GM23248 (cell line): ENCODE data around the gene HEATR5A. TPM values are rescaled to one million over a fixed set of nuclear protein-coding genes. Genes with fewer than 3 reads are reported as not detected.

ENCODE experiments used
- DNase-seq: peaks from one replicate; pipeline ENCODE4 v3.0.0-alpha.2; 2015
- H2AFZ ChIP-seq: fragments of 200-600 bp; sonication (generic); 2 replicates; pipeline ENCODE4 v1.6.1; 2016; ENCODE audit warnings: antibody characterized with exemption
- H3F3A ChIP-seq: fragments of 200-600 bp; sonication (generic); 2 replicates; pipeline ENCODE4 v1.6.1; 2016; ENCODE audit warnings: mild to moderate bottlenecking, antibody characterized with exemption, mixed run types; ENCODE audit not compliant: insufficient read depth
- H3K27ac ChIP-seq: fragments of 200-600 bp; sonication (generic); 2 replicates; pipeline ENCODE4 v1.5.1; 2016; ENCODE audit warnings: mild to moderate bottlenecking
- H3K27me3 ChIP-seq: fragments of 200-600 bp; sonication (generic); replicated peaks from 2 replicates; pipeline ENCODE4 v1.6.1; 2016; ENCODE audit warnings: mild to moderate bottlenecking; ENCODE audit not compliant: insufficient read depth
- H3K36me3 ChIP-seq: fragments of 200-600 bp; sonication (generic); 2 replicates; pipeline ENCODE4 v1.6.1; 2016; ENCODE audit warnings: low read depth, mild to moderate bottlenecking
- H3K4me1 ChIP-seq: fragments of 200-600 bp; sonication (generic); 2 replicates; pipeline ENCODE4 v1.6.1; 2016; ENCODE audit warnings: mild to moderate bottlenecking; ENCODE audit not compliant: insufficient read depth
- H3K4me2 ChIP-seq: fragments of 200-600 bp; sonication (generic); one replicate; pipeline ENCODE4 v1.6.1; 2016; ENCODE audit warnings: mild to moderate bottlenecking; ENCODE audit not compliant: unreplicated experiment
- H3K4me3 ChIP-seq: fragments of 200-600 bp; sonication (generic); 2 replicates; pipeline ENCODE4 v1.5.1; 2016; ENCODE audit warnings: mild to moderate bottlenecking
- H3K79me2 ChIP-seq: fragments of 200-600 bp; sonication (generic); 2 replicates; pipeline ENCODE4 v1.6.1; 2016; ENCODE audit warnings: mild to moderate bottlenecking; ENCODE audit not compliant: insufficient read depth
- H3K9ac ChIP-seq: fragments of 200-600 bp; sonication (generic); 2 replicates; pipeline ENCODE4 v1.6.1; 2016; ENCODE audit warnings: mild to moderate bottlenecking
- H3K9me2 ChIP-seq: fragments of 200-600 bp; sonication (generic); 2 replicates; pipeline ENCODE4 v1.6.1; 2016; ENCODE audit warnings: mixed run types, mild to moderate bottlenecking, moderate library complexity; ENCODE audit not compliant: insufficient read depth
- H3K9me3 ChIP-seq: fragments of 200-600 bp; sonication (generic); one replicate; pipeline ENCODE4 v1.6.1; 2017; ENCODE audit warnings: low read depth
- H4K20me1 ChIP-seq: fragments of 200-600 bp; sonication (generic); 2 replicates; pipeline ENCODE4 v1.6.0; 2016; ENCODE audit not compliant: insufficient read depth
- EZH2 ChIP-seq: fragments of 200-600 bp; sonication (generic); IDR thresholded peaks from 2 replicates; pipeline ENCODE4 v1.6.1; 2018; ENCODE audit warnings: antibody characterized with exemption, mild to moderate bottlenecking; ENCODE audit not compliant: insufficient read depth, poor library complexity, severe bottlenecking
- EZH2phosphoT487 ChIP-seq: fragments of 200-600 bp; sonication (generic); IDR thresholded peaks from 2 replicates; pipeline ENCODE4 v1.6.1; 2018; ENCODE audit warnings: antibody characterized with exemption, moderate library complexity, mild to moderate bottlenecking, low read depth; ENCODE audit not compliant: insufficient read depth
- WGBS, 2 experiments: methylation state at CpG; one replicate each; pipeline ENCODE4 v1.1.6; 2015 to 2017; ENCODE audit warnings: low lambda C conversion rate in 2 of 2, low coverage in 1 of 2; ENCODE audit errors: missing lambda C conversion rate in 2 of 2; 5-methylcytosine and 5-hydroxymethylcytosine counted together
- in situ Hi-C: fragments of 300-500 bp; cut with MboI; formaldehyde crosslinking; loops from 2 replicates; pipeline ENCODE4 v1.15.0; 2020
- polyA plus RNA-seq: library from polyadenylated mRNA; unstranded; fragments of >200 nt; fragmentation: Nextera tagmentation; extraction: Ambion mirVana; gene quantifications from 2 replicates; pipeline ENCODE4 v1.2.1, GENCODE V29; 2016
- total RNA-seq: library from RNA; depleted of rRNA; stranded (reverse); fragments of >200 nt; shearing (Covaris generic); gene quantifications from 2 replicates; pipeline ENCODE4 v1.2.3, GENCODE V29; 2014

Gene HEATR5A
- total and polyA plus RNA-seq, 2 experiments from 2014 or later = 49.1 to 70.3 TPM

GRCh38 chr14:31461545-31461944 is 41.2 kb upstream of the HEATR5A start:
- no peak for DNase-seq
- Histone ChIP-seq H3K4me3 (no peak overlapping the region), H3K27ac (no peak overlapping the region), H3F3A (peaks cover 3% of the 10 kb centered on the region; the same call in 1 of the 2 replicates), H2AFZ (no peak overlapping the region), H3K4me2 (no peak overlapping the region), H3K4me1 (peaks cover 10% of the 10 kb centered on the region; the same call in 1 of the 2 replicates), H3K9me2 (no peaks in the 10 kb centered on the region), H3K36me3 (no peaks in the 10 kb centered on the region), H3K9ac (no peak overlapping the region), H4K20me1 (no peaks in the 10 kb centered on the region), H3K79me2 (peaks cover 4% of the 10 kb centered on the region; the same call in 1 of the 2 replicates), H3K9me3 (no peaks in the 10 kb centered on the region), H3K27me3 (no peaks in the 10 kb centered on the region)
- TF ChIP-seq EZH2 = no peak
- 83 to 90% methylated on average over 3 of the region's 3 CpGs for WGBS, 2 experiments
- in situ Hi-C loops = no loop called here

GRCh38 chr14:31457665-31458659 is 37.6 kb upstream of the HEATR5A start:
- peak overlapping the region; percentile 93 for H3K9ac ChIP-seq
- H3K79me2 ChIP-seq = peaks cover 37% of the 10 kb centered on the region
- no peak for DNase-seq
- WGBS, 2 experiments = 50 to 51% methylated on average over 11 of the region's 11 CpGs
- in situ Hi-C loops = no loop called here
- no peaks in the 10 kb centered on the region for H3K36me3 ChIP-seq
- no peaks in the 10 kb centered on the region for H3K9me2 ChIP-seq
- no peaks in the 10 kb centered on the region for H3K27me3 ChIP-seq
- TF ChIP-seq EZH2 (no peak), EZH2phosphoT487 (no peak)
- H3K4me2 ChIP-seq = peak overlapping the region; percentile 99
- H3F3A ChIP-seq = no peaks in the 10 kb centered on the region
- no peak overlapping the region for H3K27ac ChIP-seq
- peak overlapping the region; percentile 86 for H3K4me3 ChIP-seq
- peak overlapping the region; percentile 97 for H2AFZ ChIP-seq
- H3K4me1 ChIP-seq = peaks cover 13% of the 10 kb centered on the region; the same call in 1 of the 2 replicates
- H3K9me3 ChIP-seq = no peaks in the 10 kb centered on the region
- no peaks in the 10 kb centered on the region for H4K20me1 ChIP-seq

- Histone ChIP-seq H2AFZ (peak within 1 kb of the TSS; percentile 97), H3K27me3 (no peaks in the 10 kb centered on the region), H3K4me2 (peak within 1 kb of the TSS; percentile 99), H3K79me2 (peaks cover 37% of the 10 kb centered on the region), H3K9me3 (no peaks in the 10 kb centered on the region), H3K27ac (peak within 1 kb of the TSS; percentile 82), H3F3A (no peaks in the 10 kb centered on the region), H3K36me3 (0 out of 2 replicates have a peak, but pooled peaks cover under 1% of the 10 kb centered on the region), H3K4me3 (peak within 1 kb of the TSS; percentile 86), H3K4me1 (peaks cover 13% of the 10 kb centered on the region; the same call in 1 of the 2 replicates), H4K20me1 (no peaks in the 10 kb centered on the region), H3K9ac (peak within 1 kb of the TSS; percentile 93), H3K9me2 (no peaks in the 10 kb centered on the region)
- TF ChIP-seq EZH2 (no peak), EZH2phosphoT487 (no peak)
- in situ Hi-C loops = no loop called here
- peak; percentile 98 for DNase-seq
- WGBS, 2 experiments = 4 to 5% methylated on average over 59 to 69 of the region's 70 CpGs
Observed at GRCh38 chr14:31456841-31457664, 36.7 kb upstream of the HEATR5A start, which contains the start of gene DTD2. Gene DTD2, minus strand, starts transcription at chr14:31457506. Its CDS starts 113 bp downstream, at chr14:31457393.
